GM18873 (cell line): ENCODE data around the gene MAN1B1.

Source experiments
- ATAC-seq: cut with Tn5 transposase; IDR thresholded peaks from one replicate; pipeline ENCODE4 v1.9.1; 2021; ENCODE audit warnings: mild to moderate bottlenecking, moderate library complexity, moderate number of reproducible peaks; ENCODE audit not compliant: unreplicated experiment, low FRiP score

MAN1B1 gene

DNA sequence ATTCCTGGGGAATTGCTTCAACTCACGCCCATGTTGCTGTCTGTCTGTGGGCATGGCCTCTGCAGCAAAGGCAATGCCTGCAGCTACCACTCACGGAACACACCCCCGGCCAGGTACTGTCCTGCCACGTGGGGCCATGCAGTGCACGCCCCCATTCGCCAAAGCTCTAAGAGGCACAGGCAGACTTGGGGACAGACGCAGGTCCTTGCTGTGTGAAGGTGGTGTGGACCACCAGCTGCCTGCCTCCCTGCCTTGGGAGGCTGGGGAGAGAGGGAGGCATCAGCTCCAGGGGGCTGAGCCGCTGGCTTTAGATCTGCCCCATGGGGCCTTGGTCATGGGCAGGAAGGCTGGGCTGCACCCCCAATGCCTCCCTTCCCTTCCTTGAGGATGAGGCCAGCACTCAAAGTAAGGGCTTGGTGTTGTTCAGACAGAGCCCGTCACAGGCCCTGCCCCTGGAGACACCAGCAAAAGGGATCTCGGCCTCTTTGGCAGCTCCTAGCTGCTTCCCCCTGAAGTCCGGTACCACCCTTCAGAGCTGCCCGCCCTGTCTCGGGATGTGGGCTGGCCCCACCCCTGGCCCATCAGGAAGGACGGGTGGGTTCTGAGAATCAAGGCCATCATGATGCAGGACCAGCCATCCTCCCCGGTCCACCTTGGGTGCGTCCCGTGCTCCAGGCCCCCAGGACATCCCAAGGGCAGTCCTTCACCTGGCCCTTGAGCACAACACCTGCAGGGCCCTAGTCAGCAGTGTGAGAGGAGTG is 54.4 kb downstream of the MAN1B1 start:
- no peak for ATAC-seq

DNA sequence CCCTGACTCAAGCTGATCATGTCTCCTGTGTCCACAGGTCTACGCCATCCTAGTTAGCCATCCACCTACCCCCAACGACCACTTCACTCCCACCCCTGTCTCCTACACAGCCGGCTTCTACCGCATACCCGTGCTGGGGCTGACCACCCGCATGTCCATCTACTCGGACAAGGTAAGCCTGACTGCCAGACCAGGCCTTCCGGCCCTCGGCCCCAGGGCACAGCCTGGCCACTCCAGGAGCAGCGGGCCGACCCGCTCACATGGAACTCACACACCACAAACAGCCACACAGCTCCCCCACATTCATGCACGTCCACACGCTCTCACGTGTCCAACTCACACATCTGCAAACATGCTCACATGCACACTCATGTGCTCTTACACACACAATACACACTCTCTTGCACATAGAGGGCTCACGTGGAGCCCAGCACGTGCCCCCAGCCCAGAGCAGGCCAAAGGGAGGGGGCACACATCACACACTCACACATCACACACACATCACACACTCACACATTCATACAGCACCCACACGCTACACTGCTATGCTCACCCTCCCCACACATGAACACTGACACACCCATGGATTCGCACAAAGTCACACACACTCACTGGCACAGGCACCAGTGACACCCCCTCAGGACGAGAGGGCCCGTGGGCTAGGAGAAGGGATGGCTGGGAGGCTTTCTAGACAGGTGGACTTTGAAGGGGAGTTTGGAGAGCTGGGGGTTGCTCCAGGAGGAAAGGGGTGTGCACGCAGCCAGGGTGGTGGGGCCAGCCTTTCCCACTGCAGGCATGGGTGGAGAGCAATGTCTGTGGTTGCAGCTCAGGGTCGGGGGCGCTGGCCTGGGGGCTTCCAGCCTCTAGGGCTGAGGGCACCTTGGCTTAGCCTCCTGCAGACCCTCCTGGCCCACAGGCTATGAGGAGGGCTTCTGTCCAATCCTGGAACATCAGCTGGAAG is 55.5 kb downstream of the MAN1B1 start:
- no peak for ATAC-seq

DNA sequence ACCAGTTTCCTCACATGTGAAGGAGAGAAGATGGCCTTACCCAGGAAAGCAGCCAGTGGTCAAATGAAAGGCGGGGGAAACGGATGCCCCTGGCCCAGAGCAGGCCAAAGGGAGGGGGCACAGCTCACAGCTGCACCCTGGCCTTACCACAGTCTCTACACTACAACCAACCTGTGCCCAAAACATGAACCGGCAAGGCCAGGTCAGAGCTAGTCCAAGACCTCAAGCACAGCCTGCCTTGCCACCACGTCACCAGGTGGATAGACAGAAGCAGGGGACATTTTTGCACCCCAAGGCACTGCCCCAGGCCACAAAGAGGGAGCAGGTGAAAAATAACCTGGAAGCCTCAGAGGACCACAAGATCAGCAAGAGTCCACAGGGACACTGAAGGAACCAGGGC is 56.7 kb downstream of the MAN1B1 start:
- no peak for ATAC-seq

DNA sequence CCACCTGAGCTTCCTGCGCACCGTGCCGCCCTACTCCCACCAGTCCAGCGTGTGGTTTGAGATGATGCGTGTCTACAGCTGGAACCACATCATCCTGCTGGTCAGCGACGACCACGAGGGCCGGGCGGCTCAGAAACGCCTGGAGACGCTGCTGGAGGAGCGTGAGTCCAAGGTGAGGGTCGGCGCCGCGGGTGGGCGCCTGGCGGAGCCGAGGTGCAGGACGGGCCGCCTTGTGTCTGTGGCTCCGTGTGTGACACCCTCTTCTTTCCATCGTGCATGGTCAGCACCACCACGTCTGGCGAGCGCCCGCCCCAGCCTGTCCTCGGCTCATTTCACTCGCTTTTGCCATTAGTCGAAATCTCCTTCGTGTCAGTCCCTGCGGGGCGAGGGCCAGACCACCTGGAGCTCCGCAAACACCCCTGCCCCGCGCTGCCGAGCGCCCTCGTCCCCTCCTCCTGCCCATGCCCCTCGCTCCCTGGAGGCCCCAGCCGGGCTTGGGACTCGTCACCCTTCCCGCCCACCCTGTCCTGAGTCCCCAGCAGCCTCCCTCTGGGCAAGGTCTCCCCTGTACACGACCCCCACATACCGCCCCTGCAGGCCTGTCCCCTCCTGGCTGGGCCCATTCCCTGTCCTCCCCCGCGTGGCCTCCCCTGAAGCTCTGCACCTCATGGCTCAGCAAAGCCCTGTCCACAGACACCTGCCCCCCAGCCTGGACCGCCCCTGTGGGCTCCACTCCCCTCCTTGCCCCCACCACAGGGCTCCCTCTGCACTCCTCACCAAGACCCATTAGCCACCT is 59.1 kb downstream of the MAN1B1 start:
- no peak for ATAC-seq

GRCh38 chr9:137146527-137146918 is 59.7 kb downstream of the MAN1B1 start:
- no peak for ATAC-seq

DNA sequence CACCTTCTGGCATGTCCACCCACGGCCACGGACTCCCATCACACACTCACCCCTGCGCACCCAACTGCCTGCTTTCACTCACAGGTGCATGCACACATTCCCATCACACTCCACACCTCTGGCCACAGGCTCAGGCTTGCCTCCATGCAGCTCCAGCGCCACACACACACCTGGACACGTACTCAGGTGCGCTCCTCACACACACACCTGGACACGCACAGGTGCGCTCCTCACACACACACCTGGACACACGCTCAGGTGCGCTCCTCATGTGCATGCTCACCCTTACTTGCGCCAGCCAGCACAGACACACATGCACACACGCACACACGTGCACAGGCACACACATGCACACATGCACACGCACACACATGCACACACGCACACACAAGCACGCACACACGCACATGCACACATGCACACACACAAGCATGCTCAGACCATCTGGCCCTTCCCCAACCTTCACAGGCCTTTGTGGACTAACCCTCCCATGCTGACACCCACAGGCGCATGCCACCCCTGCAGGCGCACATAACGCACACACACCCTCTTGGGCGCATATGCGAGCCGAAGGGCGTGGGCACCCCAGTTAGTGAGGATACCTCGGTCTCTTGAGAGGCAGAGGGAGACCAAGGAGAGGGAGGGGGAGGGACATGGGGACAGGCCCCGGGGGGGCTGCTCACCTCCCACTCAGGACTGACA is 60.5 kb downstream of the MAN1B1 start:
- no peak for ATAC-seq

DNA sequence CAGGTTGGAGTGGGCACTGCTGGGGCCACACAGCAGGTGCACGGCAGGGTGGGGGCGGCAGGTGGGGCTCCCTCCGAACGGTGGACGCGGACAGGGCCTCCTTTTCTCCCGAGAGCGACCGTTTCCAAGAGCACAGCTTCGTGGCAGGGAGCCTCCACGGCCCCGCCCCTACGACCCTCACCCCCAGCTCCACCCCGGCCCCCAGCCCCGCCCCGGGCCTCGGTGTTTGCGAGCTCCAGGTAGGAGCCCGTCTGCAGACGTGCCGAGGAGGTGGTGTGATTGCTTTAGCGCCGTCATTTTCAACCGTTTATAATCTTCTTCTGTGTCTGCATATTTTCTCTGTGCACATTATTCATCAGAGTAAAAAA is 61.0 kb downstream of the MAN1B1 start:
- ATAC-seq = no peak

- no peak for ATAC-seq
These were observed 61.5 kb downstream of the MAN1B1 start for GRCh38 chr9:137148242-137148641.

DNA sequence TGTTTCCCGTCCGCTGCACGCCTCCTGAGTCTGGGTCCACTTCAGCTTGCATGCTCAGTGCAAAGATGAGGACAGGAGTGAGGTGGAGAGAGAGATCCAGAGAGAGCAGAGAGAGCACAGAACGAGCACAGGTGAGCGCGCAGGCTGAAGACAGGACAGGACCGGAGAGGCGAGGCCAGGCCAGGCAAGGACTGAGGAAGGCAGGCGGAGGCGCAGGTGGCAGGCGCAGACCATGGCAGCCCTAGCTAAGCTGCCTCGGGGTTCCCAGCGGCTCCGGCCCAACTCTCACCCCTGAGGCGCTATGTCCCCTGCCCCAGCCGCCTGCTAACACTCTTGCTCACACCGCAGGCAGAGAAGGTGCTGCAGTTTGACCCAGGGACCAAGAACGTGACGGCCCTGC is 61.9 kb downstream of the MAN1B1 start:
- ATAC-seq = no peak

DNA sequence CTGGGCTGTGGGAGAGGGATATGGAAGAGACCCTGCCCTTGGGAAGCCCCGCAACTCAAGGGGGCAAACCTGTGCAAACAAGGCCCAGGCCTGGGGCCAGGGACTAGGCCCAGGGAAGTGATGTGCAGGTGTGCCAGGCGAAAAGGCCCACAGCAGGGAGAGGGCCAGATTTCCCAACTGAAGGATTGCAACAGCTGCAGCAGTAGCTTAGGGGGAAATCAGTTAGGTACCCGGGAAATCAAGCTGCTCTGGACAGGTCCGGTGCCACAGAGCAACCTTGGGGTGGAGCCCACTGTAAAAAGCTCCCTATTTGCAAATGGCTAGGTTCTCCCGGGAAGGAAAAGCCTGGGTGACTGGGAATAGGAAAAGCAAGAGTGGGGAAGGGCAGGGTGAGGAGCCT is 62.6 kb downstream of the MAN1B1 start:
- no peak for ATAC-seq

DNA sequence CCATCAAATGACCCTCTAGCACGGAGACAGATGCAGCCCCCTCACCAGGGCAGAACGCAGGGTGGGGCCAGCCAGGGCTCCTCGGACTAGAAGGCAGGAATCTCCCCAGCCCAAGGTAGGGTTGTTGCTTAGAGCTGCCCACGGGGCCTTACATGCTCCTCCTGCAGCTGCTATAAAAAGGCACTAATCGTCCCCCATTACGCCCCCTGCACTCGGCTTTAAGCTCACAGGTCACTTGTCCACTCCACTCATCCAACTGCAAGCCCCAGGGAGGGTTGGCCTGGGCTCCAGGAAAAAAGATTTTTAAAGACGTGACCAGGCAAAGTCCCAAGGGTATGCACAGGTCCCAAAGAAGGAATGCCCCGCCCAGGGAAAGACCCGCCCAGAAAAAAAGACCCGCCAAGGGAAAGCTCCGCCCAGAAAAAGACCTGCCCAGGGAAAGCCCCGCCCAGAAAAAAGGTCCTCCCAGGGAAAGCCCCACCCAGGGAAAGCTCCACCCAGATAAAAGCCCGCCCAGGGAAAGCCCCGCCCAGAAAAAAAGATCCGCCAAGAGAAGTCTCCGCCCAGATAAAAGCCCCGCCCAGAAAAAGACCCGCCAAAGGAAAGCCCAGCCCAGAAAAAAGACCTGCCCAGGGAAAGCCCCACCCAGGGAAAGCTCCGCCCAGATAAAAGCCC is 63.3 kb downstream of the MAN1B1 start:
- ATAC-seq = no peak

DNA sequence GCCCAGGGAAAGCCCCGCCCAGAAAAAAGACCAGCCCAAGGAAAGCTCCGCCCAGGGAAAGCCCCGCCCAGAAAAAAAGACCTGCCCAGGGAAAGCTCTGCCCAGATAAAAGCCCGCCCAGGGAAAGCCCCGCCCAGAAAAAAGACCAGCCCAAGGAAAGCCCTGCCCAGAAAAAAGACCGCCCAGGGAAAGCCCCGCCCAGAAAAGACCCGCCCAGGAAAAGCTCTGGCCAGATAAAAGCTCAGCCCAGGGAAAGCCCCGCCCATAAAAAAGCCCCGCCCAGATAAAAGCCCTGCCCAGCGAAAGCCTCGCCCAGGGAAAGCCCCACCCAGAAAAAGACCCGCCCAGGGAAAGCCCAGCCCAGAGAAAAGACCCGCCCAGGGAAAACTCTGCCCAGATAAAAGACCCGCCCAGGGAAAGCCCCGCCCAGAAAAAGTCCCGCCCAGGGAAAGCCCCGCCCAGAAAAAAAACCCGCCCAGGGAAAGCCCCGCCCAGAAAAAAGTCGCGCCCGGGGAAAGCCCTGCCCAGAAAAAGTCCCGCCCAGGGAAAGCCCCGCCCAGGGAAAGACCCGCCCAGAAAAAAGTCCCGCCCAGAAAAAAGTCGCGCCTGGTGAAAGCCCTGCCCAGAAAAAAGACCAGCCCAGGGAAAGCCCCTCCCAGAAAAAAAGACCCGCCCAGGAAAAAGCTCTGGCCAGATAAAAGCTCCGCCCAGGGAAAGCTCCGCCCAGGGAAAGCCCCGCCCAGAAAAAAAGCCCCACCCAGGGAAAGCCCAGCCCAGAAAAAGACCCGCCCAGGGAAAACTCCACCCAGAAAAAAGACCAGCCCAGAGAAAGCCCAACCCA is 64.1 kb downstream of the MAN1B1 start:
- ATAC-seq = no peak

GRCh38 chr9:137152844-137153405 is 66.1 kb downstream of the MAN1B1 start:
- no peak for ATAC-seq

DNA sequence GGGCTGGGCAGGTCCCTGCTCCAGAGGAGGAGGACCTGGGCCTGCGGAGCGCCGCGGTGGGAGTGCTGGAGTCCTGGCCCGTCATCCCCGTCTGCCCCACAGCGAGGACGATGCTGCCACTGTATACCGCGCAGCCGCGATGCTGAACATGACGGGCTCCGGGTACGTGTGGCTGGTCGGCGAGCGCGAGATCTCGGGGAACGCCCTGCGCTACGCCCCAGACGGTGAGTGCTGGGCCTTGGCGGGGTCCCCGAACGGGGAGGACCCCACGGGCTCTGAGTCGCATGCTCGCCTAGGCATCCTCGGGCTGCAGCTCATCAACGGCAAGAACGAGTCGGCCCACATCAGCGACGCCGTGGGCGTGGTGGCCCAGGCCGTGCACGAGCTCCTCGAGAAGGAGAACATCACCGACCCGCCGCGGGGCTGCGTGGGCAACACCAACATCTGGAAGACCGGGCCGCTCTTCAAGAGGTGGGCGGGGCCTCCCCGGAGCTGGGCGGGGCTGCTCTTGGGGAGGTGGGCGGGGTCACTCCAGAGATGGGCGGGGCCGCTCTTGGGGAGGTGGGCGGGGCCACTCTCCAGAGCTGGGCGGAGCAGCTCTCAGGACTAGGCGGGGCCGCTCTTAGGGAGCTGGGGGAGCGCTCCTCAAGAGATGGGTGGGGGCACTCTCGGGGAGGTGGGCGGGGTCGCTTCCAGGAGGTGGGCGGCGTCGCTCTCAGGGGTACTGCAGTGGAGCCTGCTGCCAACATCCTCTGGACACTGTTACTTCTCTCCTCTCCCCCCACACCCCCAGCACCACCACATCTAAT is 70.0 kb downstream of the MAN1B1 start:
- no peak for ATAC-seq

DNA sequence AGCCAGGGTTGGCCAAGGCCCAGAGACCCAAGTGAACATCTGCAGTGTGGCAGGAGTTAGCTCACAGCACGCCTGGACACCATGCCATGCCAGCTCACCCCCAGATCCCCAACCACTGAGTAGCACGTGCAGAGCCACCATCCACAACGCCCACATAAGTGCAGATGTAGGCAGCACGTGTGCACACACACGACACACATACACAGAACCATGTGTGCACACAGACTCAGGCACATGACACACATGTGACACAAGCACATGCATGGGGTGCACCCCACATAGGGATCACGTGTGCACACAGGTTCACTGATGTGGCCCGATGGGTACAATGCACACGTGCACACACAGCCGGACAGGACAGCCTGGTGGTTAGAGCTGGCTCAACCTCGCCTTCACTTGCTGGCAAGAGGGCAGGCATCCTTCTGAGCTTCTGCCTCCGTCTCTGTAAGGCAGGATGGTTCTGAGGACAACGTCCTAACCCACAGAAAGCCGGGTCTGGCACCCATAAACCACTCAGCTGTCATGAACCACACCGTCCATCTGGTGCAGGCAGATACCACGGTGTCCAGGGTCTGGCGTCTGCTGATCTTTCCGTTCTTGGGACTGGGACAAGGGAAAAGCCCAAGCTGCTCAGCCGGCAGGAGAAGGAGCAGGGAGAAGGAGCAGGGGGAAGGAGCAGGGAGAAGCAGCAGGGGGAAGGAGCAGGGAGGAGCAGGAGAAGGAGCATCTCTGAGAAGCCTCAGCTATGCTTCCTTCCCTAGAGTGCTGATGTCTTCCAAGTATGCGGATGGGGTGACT is 71.0 kb downstream of the MAN1B1 start:
- ATAC-seq = no peak

DNA sequence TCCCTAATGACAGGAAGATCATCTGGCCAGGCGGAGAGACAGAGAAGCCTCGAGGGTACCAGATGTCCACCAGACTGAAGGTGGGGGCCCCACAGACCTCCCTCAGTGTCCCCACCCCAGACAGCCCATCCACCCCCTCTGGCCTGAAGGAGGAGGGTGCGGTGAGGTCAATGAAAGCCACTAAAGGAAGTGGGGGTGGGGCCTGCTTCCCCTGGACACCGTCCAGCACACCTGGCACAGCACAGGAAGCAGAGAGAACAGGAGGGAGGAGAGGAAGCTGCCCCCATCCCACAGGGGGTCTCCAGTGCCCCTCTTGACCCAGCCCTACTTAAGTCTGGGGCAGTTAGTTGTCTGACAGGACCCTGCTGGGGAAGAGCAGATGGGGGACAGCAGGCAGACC is 71.8 kb downstream of the MAN1B1 start:
- ATAC-seq = no peak
